ENCODE data around the gene FEZF1.

DNA sequence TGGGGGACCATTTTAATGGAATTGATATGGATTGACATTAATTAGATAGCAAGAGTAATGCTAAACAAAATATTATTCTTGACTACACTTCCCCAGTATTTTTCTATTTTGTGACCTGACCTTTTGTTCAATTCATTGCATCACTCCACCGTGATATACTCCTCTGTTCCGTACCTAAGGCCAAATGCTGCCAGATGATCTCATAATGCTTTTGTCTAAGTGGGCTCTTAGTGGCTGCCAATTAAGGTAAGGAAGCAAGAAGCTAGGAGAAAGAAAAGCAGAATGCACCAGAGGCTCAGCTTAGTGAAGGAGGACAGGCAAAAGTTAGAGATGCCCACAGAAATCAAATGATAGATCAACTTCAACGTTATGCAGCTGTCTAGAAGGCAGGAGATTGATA lies 36.4 kb downstream of the FEZF1 start:
- TF ChIP-seq HNRNPUL1 (IDR thresholded peaks at IDR 0.05; ENCODE audit: low read depth, low read length), result no peak
- no peak for TF ChIP-seq CTCF (CRISPR knock-in tag; IDR thresholded peaks at IDR 0.05)
- TF ChIP-seq GLI4 (CRISPR knock-in tag; IDR thresholded peaks at IDR 0.05; ENCODE audit: borderline replicate concordance), result no peak
- TF ChIP-seq PRDM15 (CRISPR knock-in tag; IDR thresholded peaks at IDR 0.05), result no peak
- TF ChIP-seq, protein P1, sequence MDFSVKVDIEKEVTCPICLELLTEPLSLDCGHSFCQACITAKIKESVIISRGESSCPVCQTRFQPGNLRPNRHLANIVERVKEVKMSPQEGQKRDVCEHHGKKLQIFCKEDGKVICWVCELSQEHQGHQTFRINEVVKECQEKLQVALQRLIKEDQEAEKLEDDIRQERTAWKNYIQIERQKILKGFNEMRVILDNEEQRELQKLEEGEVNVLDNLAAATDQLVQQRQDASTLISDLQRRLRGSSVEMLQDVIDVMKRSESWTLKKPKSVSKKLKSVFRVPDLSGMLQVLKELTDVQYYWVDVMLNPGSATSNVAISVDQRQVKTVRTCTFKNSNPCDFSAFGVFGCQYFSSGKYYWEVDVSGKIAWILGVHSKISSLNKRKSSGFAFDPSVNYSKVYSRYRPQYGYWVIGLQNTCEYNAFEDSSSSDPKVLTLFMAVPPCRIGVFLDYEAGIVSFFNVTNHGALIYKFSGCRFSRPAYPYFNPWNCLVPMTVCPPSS (IDR thresholded peaks at IDR 0.05), result no peak
- TF ChIP-seq, protein P2, sequence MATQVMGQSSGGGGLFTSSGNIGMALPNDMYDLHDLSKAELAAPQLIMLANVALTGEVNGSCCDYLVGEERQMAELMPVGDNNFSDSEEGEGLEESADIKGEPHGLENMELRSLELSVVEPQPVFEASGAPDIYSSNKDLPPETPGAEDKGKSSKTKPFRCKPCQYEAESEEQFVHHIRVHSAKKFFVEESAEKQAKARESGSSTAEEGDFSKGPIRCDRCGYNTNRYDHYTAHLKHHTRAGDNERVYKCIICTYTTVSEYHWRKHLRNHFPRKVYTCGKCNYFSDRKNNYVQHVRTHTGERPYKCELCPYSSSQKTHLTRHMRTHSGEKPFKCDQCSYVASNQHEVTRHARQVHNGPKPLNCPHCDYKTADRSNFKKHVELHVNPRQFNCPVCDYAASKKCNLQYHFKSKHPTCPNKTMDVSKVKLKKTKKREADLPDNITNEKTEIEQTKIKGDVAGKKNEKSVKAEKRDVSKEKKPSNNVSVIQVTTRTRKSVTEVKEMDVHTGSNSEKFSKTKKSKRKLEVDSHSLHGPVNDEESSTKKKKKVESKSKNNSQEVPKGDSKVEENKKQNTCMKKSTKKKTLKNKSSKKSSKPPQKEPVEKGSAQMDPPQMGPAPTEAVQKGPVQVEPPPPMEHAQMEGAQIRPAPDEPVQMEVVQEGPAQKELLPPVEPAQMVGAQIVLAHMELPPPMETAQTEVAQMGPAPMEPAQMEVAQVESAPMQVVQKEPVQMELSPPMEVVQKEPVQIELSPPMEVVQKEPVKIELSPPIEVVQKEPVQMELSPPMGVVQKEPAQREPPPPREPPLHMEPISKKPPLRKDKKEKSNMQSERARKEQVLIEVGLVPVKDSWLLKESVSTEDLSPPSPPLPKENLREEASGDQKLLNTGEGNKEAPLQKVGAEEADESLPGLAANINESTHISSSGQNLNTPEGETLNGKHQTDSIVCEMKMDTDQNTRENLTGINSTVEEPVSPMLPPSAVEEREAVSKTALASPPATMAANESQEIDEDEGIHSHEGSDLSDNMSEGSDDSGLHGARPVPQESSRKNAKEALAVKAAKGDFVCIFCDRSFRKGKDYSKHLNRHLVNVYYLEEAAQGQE (IDR thresholded peaks at IDR 0.05; ENCODE audit: borderline replicate concordance in 1 of 2, low read depth in 1 of 2, low read length in 2 of 2), result no peak
- no peak for TF ChIP-seq FOXA3 (CRISPR knock-in tag; IDR thresholded peaks at IDR 0.05)
- no peak for TF ChIP-seq ZBTB21 (CRISPR knock-in tag; IDR thresholded peaks at IDR 0.05)
- no peak for TF ChIP-seq POLR2A (IDR thresholded peaks at IDR 0.05; ENCODE audit: insufficient read depth in 1 of 2, low read depth in 2 of 2, low read length in 2 of 2)

All from HepG2 (cell line).